Lower leg skin (tissue), 3 donors: ENCODE results near the gene FDX2.
"Not testable (repeated sequence)": the region's sequence is repeated elsewhere in the genome, so short reads cannot be mapped to it uniquely, and the experiment has no call there.

Source experiments
- POLR2A ChIP-seq, 2 donors: fragments of 450-650 bp; IDR thresholded peaks; one replicate each; pipeline ENCODE4 v1.6.1; 2016 to 2017; ENCODE audit warnings: antibody characterized with exemption in 2 of 2, mild to moderate bottlenecking in 1 of 2, moderate library complexity in 1 of 2
- TF ChIP-seq, protein P1 (sequence below), 3 donors: fragments of 450-650 bp; IDR thresholded peaks; one replicate each; pipeline ENCODE4 v1.5.1; 2016; ENCODE audit warnings: antibody characterized with exemption in 3 of 3, mild to moderate bottlenecking in 3 of 3, moderate library complexity in 2 of 3

DNA sequence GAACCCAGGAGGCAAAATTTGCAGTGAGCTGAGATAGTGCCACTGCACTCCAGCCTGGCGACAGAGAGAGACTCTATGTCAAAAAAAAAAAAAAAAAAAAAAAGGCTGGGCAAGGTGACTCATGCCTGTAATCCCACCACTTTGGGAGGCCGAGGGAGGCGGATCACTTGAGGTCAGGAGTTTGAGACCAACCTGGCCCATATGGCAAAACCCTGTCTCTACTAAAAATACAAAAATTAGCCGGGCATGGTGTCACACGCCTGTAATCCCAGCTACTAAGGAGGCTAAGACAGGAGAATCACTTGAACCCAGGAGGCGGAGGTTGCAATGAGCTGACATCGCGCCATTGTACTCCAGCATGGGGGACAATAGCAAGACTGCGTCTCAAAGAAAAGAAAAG is 20.9 kb upstream of the FDX2 start:
- TF ChIP-seq, protein P1, sequence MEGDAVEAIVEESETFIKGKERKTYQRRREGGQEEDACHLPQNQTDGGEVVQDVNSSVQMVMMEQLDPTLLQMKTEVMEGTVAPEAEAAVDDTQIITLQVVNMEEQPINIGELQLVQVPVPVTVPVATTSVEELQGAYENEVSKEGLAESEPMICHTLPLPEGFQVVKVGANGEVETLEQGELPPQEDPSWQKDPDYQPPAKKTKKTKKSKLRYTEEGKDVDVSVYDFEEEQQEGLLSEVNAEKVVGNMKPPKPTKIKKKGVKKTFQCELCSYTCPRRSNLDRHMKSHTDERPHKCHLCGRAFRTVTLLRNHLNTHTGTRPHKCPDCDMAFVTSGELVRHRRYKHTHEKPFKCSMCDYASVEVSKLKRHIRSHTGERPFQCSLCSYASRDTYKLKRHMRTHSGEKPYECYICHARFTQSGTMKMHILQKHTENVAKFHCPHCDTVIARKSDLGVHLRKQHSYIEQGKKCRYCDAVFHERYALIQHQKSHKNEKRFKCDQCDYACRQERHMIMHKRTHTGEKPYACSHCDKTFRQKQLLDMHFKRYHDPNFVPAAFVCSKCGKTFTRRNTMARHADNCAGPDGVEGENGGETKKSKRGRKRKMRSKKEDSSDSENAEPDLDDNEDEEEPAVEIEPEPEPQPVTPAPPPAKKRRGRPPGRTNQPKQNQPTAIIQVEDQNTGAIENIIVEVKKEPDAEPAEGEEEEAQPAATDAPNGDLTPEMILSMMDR (IDR thresholded peaks at IDR 0.05): not testable (repeated sequence)
- not testable (repeated sequence) for TF ChIP-seq POLR2A (IDR thresholded peaks at IDR 0.05)
